Measurements from ENCODE around the gene BTBD2.

- no peak for TF ChIP-seq CTCF (IDR thresholded peaks at IDR 0.05)
- TF ChIP-seq ZFX (IDR thresholded peaks at IDR 0.05; ENCODE audit: borderline replicate concordance) = no peak
These were observed 11.3 kb upstream of the BTBD2 start for GRCh38 chr19:2026770-2027169.

Measured in 22Rv1 (cell line).